OCI-LY7 (cell line): Measurements from ENCODE around the gene YY1.

ENCODE experiments used
- EZH2phosphoT487 ChIP-seq: fragments of 200-600 bp; sonication (generic); IDR thresholded peaks from 2 replicates; pipeline ENCODE4 v1.6.1; 2018; ENCODE audit warnings: low read depth, borderline replicate concordance, mild to moderate bottlenecking, mixed run types, antibody characterized with exemption, low read length, moderate library complexity, mixed read lengths
- TF ChIP-seq, protein P1 (sequence below): fragments of 200-600 bp; sonication (generic); conservative IDR thresholded peaks from 2 replicates; pipeline ENCODE4 v1.5.1; 2014; ENCODE audit warnings: mild to moderate bottlenecking, antibody characterized with exemption, low read length, moderate library complexity, mixed read lengths

DNA sequence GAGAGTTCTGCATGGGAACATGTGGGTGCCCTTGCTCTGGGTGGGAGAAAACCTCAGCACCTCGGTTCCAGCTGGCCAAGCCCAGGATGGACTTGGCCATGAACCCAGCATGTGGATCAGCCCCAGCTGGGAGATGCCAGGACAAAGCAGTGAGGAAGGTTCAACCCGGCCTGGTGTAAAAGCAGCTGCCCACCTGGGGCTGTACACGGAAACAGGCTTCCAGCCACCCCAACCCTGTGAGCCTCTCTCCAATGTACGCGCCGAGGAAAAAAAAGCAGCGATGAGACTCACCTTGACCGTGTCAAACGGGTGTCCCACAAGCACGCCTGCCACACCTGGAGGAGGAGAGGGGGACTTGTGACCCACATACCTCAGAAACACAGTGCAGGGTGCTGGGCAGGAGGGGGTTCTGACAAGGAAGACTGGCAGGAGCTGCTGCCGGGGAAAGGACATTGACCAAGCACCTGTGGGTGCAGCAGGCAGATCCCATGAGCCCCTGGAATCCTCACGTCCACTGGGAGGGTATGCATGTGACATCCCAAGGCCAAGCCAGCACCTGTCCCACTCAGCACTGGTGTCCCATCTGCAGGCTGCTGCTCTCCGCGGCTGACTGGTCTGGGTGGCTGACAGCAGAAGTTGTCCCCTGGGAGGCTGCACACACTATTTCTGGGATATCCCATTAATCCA lies 59.8 kb downstream of the YY1 start:
- TF ChIP-seq, protein P1, sequence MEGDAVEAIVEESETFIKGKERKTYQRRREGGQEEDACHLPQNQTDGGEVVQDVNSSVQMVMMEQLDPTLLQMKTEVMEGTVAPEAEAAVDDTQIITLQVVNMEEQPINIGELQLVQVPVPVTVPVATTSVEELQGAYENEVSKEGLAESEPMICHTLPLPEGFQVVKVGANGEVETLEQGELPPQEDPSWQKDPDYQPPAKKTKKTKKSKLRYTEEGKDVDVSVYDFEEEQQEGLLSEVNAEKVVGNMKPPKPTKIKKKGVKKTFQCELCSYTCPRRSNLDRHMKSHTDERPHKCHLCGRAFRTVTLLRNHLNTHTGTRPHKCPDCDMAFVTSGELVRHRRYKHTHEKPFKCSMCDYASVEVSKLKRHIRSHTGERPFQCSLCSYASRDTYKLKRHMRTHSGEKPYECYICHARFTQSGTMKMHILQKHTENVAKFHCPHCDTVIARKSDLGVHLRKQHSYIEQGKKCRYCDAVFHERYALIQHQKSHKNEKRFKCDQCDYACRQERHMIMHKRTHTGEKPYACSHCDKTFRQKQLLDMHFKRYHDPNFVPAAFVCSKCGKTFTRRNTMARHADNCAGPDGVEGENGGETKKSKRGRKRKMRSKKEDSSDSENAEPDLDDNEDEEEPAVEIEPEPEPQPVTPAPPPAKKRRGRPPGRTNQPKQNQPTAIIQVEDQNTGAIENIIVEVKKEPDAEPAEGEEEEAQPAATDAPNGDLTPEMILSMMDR = no peak
- TF ChIP-seq EZH2phosphoT487 = no peak
